Mammary epithelial cell (primary cell): ENCODE measurements around the gene NCSTN.

ENCODE experiments used
- CTCF ChIP-seq, 2 donors: IDR thresholded peaks in 1 of 2; conservative IDR thresholded peaks in 1 of 2; 2 replicates each; pipeline ENCODE4 v1.5.1; 2011 to 2012; ENCODE audit warnings: inconsistent platforms in 2 of 2, low read length in 2 of 2, mild to moderate bottlenecking in 2 of 2, control low read depth in 1 of 2, low read depth in 1 of 2; ENCODE audit not compliant: insufficient read depth in 1 of 2; ENCODE audit errors: extremely low read depth in 1 of 2
- EZH2 ChIP-seq: IDR thresholded peaks from 2 replicates; pipeline ENCODE4 v1.6.1; 2012; ENCODE audit warnings: low read length, inconsistent platforms, borderline replicate concordance

GRCh38 chr1:160344241-160344640 is 1.1 kb downstream of the NCSTN start:
- TF ChIP-seq CTCF (conservative IDR thresholded peaks at IDR 0.05 in 1 of 2, IDR thresholded peaks at IDR 0.05 in 1 of 2; ENCODE audit: extremely low read depth in 1 of 2, insufficient read depth in 1 of 2, low read depth in 1 of 2, low read length in 2 of 2) (no peak), EZH2 (no peak)
